Keratinocyte (primary cell): ENCODE results near the gene TARBP2. TPM values are rescaled to one million over a fixed set of nuclear protein-coding genes. Genes with fewer than 3 reads are reported as not detected.
"Not testable (repeated sequence)": the region's sequence is repeated elsewhere in the genome, so short reads cannot be mapped to it uniquely, and the experiment has no call there.

Experiments used
- DNase-seq: peaks from one replicate; pipeline ENCODE4 v3.0.0-alpha.2; 2011; ENCODE audit warnings: low read depth, missing footprints, low spot score
- FAIRE-seq: peaks from 2 replicates; lab custom pipeline; 2011; peaks lifted over from hg19 to GRCh38; lab: Jason Lieb, UNC
- H2AFZ ChIP-seq: 2 replicates; pipeline ENCODE4 v1.6.0; 2012; ENCODE audit warnings: low read length, control low read depth, inconsistent platforms; ENCODE audit not compliant: control insufficient read depth
- H3K27ac ChIP-seq: 2 replicates; pipeline ENCODE4 v1.5.1; 2011; ENCODE audit warnings: low read length; ENCODE audit not compliant: control insufficient read depth, insufficient read depth
- H3K27me3 ChIP-seq: 3 replicates; pipeline ENCODE4 v1.6.0; 2011; ENCODE audit warnings: low read length; ENCODE audit not compliant: control insufficient read depth, insufficient read depth; ENCODE audit errors: extremely low read depth
- H3K36me3 ChIP-seq, 2 experiments: 2 replicates in 1 of 2; 3 replicates in 1 of 2; pipeline ENCODE4 v1.5.1; 2011; ENCODE audit warnings: low read length in 2 of 2, mild to moderate bottlenecking in 1 of 2; ENCODE audit not compliant: control insufficient read depth in 2 of 2, insufficient read depth in 2 of 2; ENCODE audit errors: extremely low read depth in 1 of 2
- H3K4me1 ChIP-seq: 3 replicates; pipeline ENCODE4 v1.5.1; 2011; ENCODE audit warnings: low read length; ENCODE audit not compliant: control insufficient read depth, insufficient read depth; ENCODE audit errors: extremely low read depth
- H3K4me2 ChIP-seq: 3 replicates; pipeline ENCODE4 v1.6.0; 2011; ENCODE audit warnings: low read depth, low read length; ENCODE audit not compliant: control insufficient read depth, insufficient read depth; ENCODE audit errors: extremely low read depth
- H3K4me3 ChIP-seq, 3 experiments: fragments of 200-600 bp in 1 of 3; sonication (generic) in 1 of 3; 2 replicates in 2 of 3; 3 replicates in 1 of 3; pipeline ENCODE4 v1.5.1; 2011 to 2016; ENCODE audit warnings: low read length in 3 of 3, mild to moderate bottlenecking in 3 of 3, control low read depth in 2 of 3, inconsistent platforms in 1 of 3, low read depth in 1 of 3, mixed read lengths in 1 of 3, mixed run types in 1 of 3, moderate library complexity in 1 of 3; ENCODE audit not compliant: control insufficient read depth in 2 of 3, insufficient read depth in 2 of 3; ENCODE audit errors: extremely low read depth in 1 of 3
- H3K79me2 ChIP-seq: 2 replicates; pipeline ENCODE4 v1.6.0; 2012; ENCODE audit warnings: low read length; ENCODE audit not compliant: control insufficient read depth, insufficient read depth
- H3K9ac ChIP-seq: 3 replicates; pipeline ENCODE4 v1.6.0; 2011; ENCODE audit warnings: low read length; ENCODE audit not compliant: control insufficient read depth, insufficient read depth; ENCODE audit errors: extremely low read depth
- H3K9me1 ChIP-seq: 3 replicates; pipeline ENCODE4 v1.6.0; 2011; ENCODE audit warnings: low read length; ENCODE audit not compliant: control insufficient read depth, insufficient read depth; ENCODE audit errors: extremely low read depth
- H3K9me3 ChIP-seq: 2 replicates; pipeline ENCODE4 v1.5.1; 2012; ENCODE audit warnings: low read depth, low read length; ENCODE audit not compliant: control insufficient read depth
- H4K20me1 ChIP-seq: 3 replicates; pipeline ENCODE4 v1.6.0; 2011; ENCODE audit warnings: low read length; ENCODE audit not compliant: control insufficient read depth, insufficient read depth; ENCODE audit errors: extremely low read depth
- EZH2 ChIP-seq: IDR thresholded peaks from one replicate; pipeline ENCODE4 v1.6.1; 2012; ENCODE audit warnings: inconsistent platforms, mild to moderate bottlenecking, low read length, moderate library complexity
- dilution Hi-C: fragments of 300-500 bp; cut with MboI; formaldehyde crosslinking; loops from one replicate; pipeline ENCODE4 v1.7.0; 2020; ENCODE audit warnings: low sequenced_read_pairs; ENCODE audit not compliant: extremely low pct_ligation_motif_present
- polyA plus RNA-seq, 5 experiments: library from polyadenylated mRNA; depleted of rRNA in 3 of 5; stranded (reverse) in 3 of 5; stranded (forward) in 1 of 5; unstranded in 1 of 5; fragments of >200 nt; gene quantifications; 1 replicate in 1 of 5; 2 replicates in 3 of 5; 3 replicates in 1 of 5; pipeline versions ENCODE4 v1.2.1 to v1.2.3, GENCODE V29; 2011 to 2012; ENCODE audit warnings: missing spikeins in 2 of 5, low read depth in 1 of 5, low replicate concordance in 1 of 5
- TF ChIP-seq, protein P1 (sequence below), 3 experiments: IDR thresholded peaks in 1 of 3; conservative IDR thresholded peaks in 1 of 3; optimal IDR thresholded peaks in 1 of 3; 2 replicates in 2 of 3; 3 replicates in 1 of 3; pipeline versions ENCODE3 to v1.5.1; 2011; ENCODE audit warnings: low read length in 3 of 3, mild to moderate bottlenecking in 3 of 3, moderate library complexity in 2 of 3, control low read depth in 1 of 3, inconsistent platforms in 1 of 3; ENCODE audit not compliant: insufficient read depth in 2 of 3; ENCODE audit errors: extremely low read depth in 1 of 3

Gene TARBP2
- polyA plus RNA-seq, 1 donor (not counting 4 experiments of a cell fraction or from before 2014, with no cell fraction given): 21.0 TPM

DNA sequence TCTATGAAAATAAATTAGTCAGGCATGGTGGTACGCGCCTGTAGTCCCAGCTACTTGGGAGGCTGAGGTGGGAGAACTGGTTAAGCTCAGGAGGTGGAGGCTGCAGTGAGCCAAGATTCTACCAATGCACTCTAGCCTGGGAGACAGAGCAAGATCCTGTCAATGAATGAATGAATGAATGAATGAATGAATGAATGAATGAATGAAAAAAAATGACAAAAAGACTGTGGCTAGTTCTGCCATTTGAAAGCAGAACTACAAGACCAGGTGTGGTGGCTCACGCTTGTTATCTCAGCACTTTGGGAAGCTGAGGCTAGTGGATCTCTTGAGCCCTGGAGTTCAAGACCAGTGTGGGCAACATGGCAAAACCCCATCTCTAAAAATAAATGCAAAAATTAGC, 38.4 kb downstream of the TARBP2 start:
- no peaks in the 10 kb centered on the region for H3K79me2 ChIP-seq
- no peak overlapping the region for H2AFZ ChIP-seq
- no peak overlapping the region for H3K9ac ChIP-seq
- FAIRE-seq (no peak), DNase-seq (no peak)
- TF ChIP-seq, protein P1, sequence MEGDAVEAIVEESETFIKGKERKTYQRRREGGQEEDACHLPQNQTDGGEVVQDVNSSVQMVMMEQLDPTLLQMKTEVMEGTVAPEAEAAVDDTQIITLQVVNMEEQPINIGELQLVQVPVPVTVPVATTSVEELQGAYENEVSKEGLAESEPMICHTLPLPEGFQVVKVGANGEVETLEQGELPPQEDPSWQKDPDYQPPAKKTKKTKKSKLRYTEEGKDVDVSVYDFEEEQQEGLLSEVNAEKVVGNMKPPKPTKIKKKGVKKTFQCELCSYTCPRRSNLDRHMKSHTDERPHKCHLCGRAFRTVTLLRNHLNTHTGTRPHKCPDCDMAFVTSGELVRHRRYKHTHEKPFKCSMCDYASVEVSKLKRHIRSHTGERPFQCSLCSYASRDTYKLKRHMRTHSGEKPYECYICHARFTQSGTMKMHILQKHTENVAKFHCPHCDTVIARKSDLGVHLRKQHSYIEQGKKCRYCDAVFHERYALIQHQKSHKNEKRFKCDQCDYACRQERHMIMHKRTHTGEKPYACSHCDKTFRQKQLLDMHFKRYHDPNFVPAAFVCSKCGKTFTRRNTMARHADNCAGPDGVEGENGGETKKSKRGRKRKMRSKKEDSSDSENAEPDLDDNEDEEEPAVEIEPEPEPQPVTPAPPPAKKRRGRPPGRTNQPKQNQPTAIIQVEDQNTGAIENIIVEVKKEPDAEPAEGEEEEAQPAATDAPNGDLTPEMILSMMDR (optimal IDR thresholded peaks at IDR 0.05 in 1 of 3, IDR thresholded peaks at IDR 0.05 in 1 of 3, conservative IDR thresholded peaks at IDR 0.05 in 1 of 3; ENCODE audit: extremely low read depth in 1 of 3, insufficient read depth in 2 of 3, low read length in 3 of 3): no peak
- no peak for TF ChIP-seq EZH2
- dilution Hi-C loops: no loop called here
- no peak overlapping the region for H3K27ac ChIP-seq
- H4K20me1 ChIP-seq: no peaks in the 10 kb centered on the region
- no peaks in the 10 kb centered on the region for H3K9me3 ChIP-seq
- no peaks in the 10 kb centered on the region for H3K27me3 ChIP-seq
- no peak overlapping the region for H3K4me2 ChIP-seq
- no peaks in the 10 kb centered on the region for H3K9me1 ChIP-seq
- no peak overlapping the region for H3K4me3 ChIP-seq
- no peaks in the 10 kb centered on the region for H3K4me1 ChIP-seq
- H3K36me3 ChIP-seq: peaks cover 12 to 16% of the 10 kb centered on the region in 2 experiments

DNA sequence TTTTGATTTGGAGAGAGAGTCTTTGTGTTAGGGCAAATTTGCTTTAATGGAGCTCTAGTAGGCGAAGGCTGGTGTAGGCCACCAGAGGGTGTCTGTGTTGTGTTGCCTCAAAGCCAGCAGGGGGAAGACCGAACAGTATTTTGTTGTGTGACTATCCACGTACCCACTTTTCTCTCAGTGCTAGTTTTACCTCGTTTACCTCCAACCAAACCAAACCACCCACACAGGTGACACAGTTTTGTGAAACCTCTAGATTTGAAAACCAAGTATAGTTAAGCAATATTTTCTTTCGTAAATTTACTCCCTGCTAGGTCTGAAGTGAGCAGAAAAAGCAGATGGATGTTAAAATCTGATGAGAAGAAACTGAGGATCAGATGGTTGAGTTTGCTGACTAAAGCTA, 42.5 kb downstream of the TARBP2 start:
- no peaks in the 10 kb centered on the region for H3K9me3 ChIP-seq
- FAIRE-seq (no peak), DNase-seq (no peak)
- H3K9me1 ChIP-seq: no peaks in the 10 kb centered on the region
- no peak overlapping the region for H3K4me2 ChIP-seq
- H3K4me3 ChIP-seq: no peak overlapping the region
- no peaks in the 10 kb centered on the region for H4K20me1 ChIP-seq
- H3K27me3 ChIP-seq: no peaks in the 10 kb centered on the region
- dilution Hi-C loops: no loop called here
- no peaks in the 10 kb centered on the region for H3K79me2 ChIP-seq
- no peak overlapping the region for H3K27ac ChIP-seq
- no peaks in the 10 kb centered on the region for H3K4me1 ChIP-seq
- H2AFZ ChIP-seq: no peak overlapping the region
- H3K9ac ChIP-seq: no peak overlapping the region
- TF ChIP-seq EZH2: no peak
- TF ChIP-seq, protein P1 (optimal IDR thresholded peaks at IDR 0.05 in 1 of 3, IDR thresholded peaks at IDR 0.05 in 1 of 3, conservative IDR thresholded peaks at IDR 0.05 in 1 of 3; ENCODE audit: extremely low read depth in 1 of 3, insufficient read depth in 2 of 3, low read length in 3 of 3): peak; percentile 77 to 89 (median 87)
- H3K36me3 ChIP-seq: peaks cover 12 to 17% of the 10 kb centered on the region in 2 experiments

DNA sequence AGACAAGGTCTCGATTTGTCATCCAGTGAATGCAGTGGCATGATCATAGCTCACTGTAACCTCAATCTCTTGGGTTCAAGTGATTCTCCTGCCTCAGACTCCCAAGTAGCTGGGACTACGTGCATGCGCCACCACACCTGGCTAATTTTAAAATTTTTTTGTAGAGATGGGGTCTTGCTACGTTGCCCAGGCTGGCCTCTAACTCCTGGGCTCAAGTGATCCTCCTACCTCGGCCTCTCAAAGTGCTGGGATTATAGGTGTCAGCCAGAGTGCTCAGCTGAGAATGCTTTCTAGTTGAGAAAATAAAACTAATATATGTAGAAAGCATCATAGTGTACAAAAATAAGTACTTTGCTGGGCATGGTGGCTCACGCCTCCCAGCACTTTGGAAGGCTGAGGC, 47.3 kb downstream of the TARBP2 start:
- H3K9me3 ChIP-seq, FAIRE-seq, dilution Hi-C loops, H2AFZ ChIP-seq, H3K4me3 ChIP-seq, H4K20me1 ChIP-seq, H3K4me2 ChIP-seq, H3K9me1 ChIP-seq, H3K4me1 ChIP-seq, H3K79me2 ChIP-seq, DNase-seq, H3K27ac ChIP-seq, H3K9ac ChIP-seq, H3K27me3 ChIP-seq: not testable (repeated sequence)
- H3K36me3 ChIP-seq: peaks cover 9 to 12% of the 10 kb centered on the region in 2 experiments

DNA sequence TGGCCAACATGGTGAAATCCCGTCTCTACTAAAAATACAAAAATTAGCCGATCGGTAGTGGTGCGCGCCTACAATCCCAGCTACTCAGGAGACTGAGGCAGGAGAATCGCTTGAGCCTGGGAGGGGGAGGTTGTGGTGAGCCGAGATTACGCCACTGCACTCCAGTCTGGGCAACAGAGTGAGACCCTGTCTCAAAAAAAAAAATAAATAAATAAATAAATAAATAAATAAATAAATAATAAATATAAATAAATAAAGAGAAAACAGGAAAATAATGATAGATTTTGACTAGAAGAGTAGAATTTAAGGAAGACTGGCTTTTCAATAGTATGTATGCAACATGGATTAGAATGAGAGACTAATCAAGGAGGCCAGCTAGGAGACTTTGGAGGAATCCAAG, 49.0 kb downstream of the TARBP2 start:
- H3K4me2 ChIP-seq, H3K27me3 ChIP-seq, H3K79me2 ChIP-seq, DNase-seq, FAIRE-seq, H3K4me3 ChIP-seq, H3K36me3 ChIP-seq, dilution Hi-C loops, H2AFZ ChIP-seq, H3K9me1 ChIP-seq, H4K20me1 ChIP-seq, H3K4me1 ChIP-seq, H3K27ac ChIP-seq, H3K9me3 ChIP-seq, H3K9ac ChIP-seq: not testable (repeated sequence)
